AG09309 (cell line): ENCODE measurements around the gene PDE1A.

ENCODE experiments used
- DNase-seq: peaks from one replicate; pipeline ENCODE4 v3.0.0-alpha.2; 2010; ENCODE audit warnings: low read depth
- H3K4me3 ChIP-seq: 2 replicates; pipeline ENCODE4 v1.5.1; 2011; ENCODE audit warnings: mild to moderate bottlenecking, low read depth, low read length, moderate library complexity; ENCODE audit not compliant: control insufficient read depth
- TF ChIP-seq, protein P1 (sequence below): IDR thresholded peaks from 2 replicates; pipeline ENCODE4 v1.5.1; 2011; ENCODE audit warnings: mild to moderate bottlenecking, low read depth, low read length, inconsistent platforms; ENCODE audit not compliant: insufficient read depth, control insufficient read depth; ENCODE audit errors: missing control alignments

PDE1A gene

DNA sequence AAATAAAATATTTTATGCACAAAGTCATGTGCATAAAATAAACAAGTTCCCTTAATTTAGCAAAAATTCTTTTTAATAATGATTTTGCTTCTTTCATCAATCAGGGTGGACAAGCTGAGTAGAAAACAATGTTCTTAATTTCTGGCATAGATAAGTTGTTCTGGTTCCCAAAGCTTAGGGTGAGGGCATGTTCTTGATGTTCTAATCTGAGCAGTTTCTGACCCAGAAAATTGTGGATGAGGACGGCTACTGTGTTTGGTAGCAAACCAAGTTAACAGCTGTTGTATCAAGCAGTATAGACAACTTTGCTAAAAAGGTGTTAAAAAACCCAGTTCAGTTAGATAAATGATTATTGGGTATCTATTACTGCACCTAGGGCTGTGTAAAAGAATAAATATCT lies 158.9 kb downstream of the PDE1A start:
- no peak overlapping the region for H3K4me3 ChIP-seq
- no peak for DNase-seq
- TF ChIP-seq, protein P1, sequence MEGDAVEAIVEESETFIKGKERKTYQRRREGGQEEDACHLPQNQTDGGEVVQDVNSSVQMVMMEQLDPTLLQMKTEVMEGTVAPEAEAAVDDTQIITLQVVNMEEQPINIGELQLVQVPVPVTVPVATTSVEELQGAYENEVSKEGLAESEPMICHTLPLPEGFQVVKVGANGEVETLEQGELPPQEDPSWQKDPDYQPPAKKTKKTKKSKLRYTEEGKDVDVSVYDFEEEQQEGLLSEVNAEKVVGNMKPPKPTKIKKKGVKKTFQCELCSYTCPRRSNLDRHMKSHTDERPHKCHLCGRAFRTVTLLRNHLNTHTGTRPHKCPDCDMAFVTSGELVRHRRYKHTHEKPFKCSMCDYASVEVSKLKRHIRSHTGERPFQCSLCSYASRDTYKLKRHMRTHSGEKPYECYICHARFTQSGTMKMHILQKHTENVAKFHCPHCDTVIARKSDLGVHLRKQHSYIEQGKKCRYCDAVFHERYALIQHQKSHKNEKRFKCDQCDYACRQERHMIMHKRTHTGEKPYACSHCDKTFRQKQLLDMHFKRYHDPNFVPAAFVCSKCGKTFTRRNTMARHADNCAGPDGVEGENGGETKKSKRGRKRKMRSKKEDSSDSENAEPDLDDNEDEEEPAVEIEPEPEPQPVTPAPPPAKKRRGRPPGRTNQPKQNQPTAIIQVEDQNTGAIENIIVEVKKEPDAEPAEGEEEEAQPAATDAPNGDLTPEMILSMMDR: no peak

DNA sequence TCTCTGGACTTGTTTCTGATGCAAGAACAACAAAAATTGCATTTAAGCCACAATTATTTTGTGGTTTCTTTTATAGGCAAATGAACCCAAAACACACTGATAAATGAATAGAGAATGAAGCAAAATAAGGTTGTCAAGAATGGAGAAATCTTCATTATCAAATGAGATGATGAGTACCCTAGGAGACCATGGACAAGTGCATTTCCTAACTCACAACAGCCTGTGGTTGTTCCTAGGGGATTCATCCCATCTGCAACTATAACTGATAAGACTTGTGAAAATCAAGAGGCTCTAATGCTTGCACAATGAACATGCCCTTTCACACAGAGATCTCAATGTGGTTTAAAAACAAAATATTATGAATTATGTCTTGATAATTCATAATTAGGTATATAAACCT lies 159.9 kb downstream of the PDE1A start:
- TF ChIP-seq, protein P1: no peak
- no peak overlapping the region for H3K4me3 ChIP-seq
- DNase-seq: peak; percentile 53

DNA sequence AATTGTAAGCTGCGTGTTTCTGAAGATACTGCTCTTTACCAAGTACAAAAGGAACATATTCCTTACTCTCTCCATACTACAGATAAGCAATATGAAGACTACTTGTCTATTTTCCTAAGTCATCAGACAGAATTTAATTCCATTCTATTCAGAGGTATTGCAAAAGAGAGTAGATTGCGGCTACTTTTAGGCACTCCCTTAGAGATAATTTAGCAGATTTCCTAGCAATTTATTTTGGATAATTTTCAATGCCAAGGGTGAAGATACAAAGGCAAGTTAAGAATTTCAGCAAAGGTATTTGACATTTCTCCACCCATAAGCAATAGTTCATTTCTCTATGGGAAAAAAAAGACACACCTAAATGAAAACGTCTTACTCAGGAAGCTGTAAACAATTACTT lies 161.1 kb downstream of the PDE1A start:
- H3K4me3 ChIP-seq: no peak overlapping the region
- TF ChIP-seq, protein P1: no peak
- no peak for DNase-seq

DNA sequence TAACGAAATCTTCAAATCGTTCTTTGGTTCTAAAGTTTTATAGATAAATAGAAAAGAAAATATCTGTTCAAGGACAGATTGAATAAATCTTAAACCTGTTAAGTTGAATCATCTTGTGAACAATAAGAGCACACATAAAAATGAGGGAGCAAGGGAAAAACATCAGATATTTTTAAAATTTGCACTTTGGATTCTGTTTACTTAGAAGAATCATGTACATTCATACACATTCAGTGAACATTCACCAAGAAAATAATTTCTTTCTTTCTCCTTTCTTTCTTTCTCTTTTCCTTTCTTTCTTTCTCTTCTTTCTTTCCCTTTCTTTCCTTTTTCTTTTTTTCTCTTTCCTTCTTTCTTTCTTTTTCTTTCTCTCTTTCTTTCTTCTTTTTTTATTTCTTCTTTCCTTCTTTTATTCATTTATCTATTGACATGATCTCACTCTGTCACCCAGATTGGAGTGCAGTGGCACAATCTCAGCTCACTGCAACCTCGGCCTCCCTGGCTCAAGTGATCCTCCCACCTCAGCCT lies 164.9 kb downstream of the PDE1A start:
- no peak overlapping the region for H3K4me3 ChIP-seq
- TF ChIP-seq, protein P1: no peak
- no peak for DNase-seq

DNA sequence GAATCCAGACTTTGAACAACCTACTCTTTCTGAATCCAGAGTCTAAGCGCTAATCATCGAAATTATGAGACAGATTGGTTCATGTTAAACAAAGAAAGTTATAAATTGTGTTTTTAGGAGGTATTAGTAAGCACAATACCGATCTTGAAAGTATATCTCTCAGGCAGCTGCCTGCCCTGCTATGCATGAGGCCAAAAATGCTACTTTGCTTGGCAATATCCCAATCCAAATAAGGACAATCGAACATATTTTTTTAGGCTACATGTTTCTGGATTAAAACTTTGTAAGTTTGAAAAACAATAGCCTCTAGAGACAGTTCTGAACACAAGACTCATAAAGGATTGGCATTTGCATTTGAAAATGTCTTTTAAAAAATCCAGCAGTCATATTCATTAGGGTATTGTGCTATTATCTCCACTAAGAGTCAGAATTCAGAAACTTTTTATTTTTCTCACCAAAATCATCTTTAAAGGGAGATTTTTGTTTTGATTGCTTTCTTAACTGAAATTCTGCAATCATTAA lies 167.1 kb downstream of the PDE1A start:
- no peak for DNase-seq
- H3K4me3 ChIP-seq: no peak overlapping the region
- TF ChIP-seq, protein P1: no peak

DNA sequence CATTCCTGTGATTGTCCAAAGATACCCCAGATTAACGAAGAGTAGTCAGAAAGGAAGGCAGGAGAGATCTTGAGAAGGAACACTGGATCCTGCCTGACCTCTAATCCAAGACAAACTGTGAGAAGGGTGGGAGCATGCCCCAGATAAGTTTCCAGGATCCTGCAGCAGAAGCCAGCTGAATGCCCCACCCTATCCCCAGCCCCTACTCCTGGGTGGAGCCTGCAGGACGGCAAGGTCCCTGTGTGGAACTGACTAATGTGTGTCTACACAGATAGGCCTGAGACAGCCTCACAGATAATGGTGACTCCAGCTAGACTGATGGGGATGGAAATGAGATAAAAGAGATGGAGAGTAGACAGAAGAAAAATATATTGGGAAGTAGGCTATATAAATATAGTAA lies 174.3 kb downstream of the PDE1A start:
- DNase-seq: no peak
- H3K4me3 ChIP-seq: no peak overlapping the region
- TF ChIP-seq, protein P1: no peak
